ENCODE measurements around the gene CTNND1. TPM values are rescaled to one million over a fixed set of nuclear protein-coding genes. Genes with fewer than 3 reads are reported as not detected.

Gene CTNND1
- total and polyA plus RNA-seq, 10 of the 15 experiments (the other 5 are each of a cell fraction or from before 2014, with no cell fraction given): 4.7 to 70.0 (median 30.0) TPM

- TF ChIP-seq, protein P1, sequence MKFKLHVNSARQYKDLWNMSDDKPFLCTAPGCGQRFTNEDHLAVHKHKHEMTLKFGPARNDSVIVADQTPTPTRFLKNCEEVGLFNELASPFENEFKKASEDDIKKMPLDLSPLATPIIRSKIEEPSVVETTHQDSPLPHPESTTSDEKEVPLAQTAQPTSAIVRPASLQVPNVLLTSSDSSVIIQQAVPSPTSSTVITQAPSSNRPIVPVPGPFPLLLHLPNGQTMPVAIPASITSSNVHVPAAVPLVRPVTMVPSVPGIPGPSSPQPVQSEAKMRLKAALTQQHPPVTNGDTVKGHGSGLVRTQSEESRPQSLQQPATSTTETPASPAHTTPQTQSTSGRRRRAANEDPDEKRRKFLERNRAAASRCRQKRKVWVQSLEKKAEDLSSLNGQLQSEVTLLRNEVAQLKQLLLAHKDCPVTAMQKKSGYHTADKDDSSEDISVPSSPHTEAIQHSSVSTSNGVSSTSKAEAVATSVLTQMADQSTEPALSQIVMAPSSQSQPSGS (IDR thresholded peaks at IDR 0.05; ENCODE audit: low read length): 0 out of 2 replicates have a peak, but pooled peaks have one; percentile 41
- TF ChIP-seq PML (IDR thresholded peaks at IDR 0.05; ENCODE audit: low read length) (peak; percentile 94), KAT2A (conservative IDR thresholded peaks at IDR 0.05; ENCODE audit: control insufficient read depth, low read depth, low read length) (no peak), SMC3 (IDR thresholded peaks at IDR 0.05; ENCODE audit: borderline replicate concordance, low read length) (no peak), MTA3 (IDR thresholded peaks at IDR 0.05; ENCODE audit: borderline replicate concordance, low read length) (peak; percentile 30; the same call in 1 of the 2 replicates), MEF2A (IDR thresholded peaks at IDR 0.05; ENCODE audit: insufficient read depth, low read depth, low read length) (peak; percentile 83), NR2C1 (IDR thresholded peaks at IDR 0.05) (peak; percentile 82), TARDBP (IDR thresholded peaks at IDR 0.05; ENCODE audit: borderline replicate concordance) (0 out of 2 replicates have a peak, but pooled peaks have one; percentile 76), BRCA1 (IDR thresholded peaks at IDR 0.05; ENCODE audit: low read depth, low read length) (no peak), ZNF24 (IDR thresholded peaks at IDR 0.05) (no peak), SIX5 (IDR thresholded peaks at IDR 0.05; ENCODE audit: low read depth, low read length, severe bottlenecking) (peak; percentile 72), E4F1 (IDR thresholded peaks at IDR 0.05; ENCODE audit: borderline replicate concordance, partially characterized antibody) (peak; percentile 78), EED (IDR thresholded peaks at IDR 0.05; ENCODE audit: low read depth) (peak; percentile 93), BCL11A (IDR thresholded peaks at IDR 0.05; ENCODE audit: low read depth, low read length) (peak; percentile 70)
- TF ChIP-seq, protein P2, sequence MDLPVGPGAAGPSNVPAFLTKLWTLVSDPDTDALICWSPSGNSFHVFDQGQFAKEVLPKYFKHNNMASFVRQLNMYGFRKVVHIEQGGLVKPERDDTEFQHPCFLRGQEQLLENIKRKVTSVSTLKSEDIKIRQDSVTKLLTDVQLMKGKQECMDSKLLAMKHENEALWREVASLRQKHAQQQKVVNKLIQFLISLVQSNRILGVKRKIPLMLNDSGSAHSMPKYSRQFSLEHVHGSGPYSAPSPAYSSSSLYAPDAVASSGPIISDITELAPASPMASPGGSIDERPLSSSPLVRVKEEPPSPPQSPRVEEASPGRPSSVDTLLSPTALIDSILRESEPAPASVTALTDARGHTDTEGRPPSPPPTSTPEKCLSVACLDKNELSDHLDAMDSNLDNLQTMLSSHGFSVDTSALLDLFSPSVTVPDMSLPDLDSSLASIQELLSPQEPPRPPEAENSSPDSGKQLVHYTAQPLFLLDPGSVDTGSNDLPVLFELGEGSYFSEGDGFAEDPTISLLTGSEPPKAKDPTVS (IDR thresholded peaks at IDR 0.05; ENCODE audit: low read depth, low read length): 0 out of 2 replicates have a peak, but pooled peaks have one; percentile 57
- TF ChIP-seq, protein P3, sequence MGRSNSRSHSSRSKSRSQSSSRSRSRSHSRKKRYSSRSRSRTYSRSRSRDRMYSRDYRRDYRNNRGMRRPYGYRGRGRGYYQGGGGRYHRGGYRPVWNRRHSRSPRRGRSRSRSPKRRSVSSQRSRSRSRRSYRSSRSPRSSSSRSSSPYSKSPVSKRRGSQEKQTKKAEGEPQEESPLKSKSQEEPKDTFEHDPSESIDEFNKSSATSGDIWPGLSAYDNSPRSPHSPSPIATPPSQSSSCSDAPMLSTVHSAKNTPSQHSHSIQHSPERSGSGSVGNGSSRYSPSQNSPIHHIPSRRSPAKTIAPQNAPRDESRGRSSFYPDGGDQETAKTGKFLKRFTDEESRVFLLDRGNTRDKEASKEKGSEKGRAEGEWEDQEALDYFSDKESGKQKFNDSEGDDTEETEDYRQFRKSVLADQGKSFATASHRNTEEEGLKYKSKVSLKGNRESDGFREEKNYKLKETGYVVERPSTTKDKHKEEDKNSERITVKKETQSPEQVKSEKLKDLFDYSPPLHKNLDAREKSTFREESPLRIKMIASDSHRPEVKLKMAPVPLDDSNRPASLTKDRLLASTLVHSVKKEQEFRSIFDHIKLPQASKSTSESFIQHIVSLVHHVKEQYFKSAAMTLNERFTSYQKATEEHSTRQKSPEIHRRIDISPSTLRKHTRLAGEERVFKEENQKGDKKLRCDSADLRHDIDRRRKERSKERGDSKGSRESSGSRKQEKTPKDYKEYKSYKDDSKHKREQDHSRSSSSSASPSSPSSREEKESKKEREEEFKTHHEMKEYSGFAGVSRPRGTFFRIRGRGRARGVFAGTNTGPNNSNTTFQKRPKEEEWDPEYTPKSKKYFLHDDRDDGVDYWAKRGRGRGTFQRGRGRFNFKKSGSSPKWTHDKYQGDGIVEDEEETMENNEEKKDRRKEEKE (IDR thresholded peaks at IDR 0.05): peak; percentile 77; the same call in 1 of the 2 replicates
- TF ChIP-seq, protein P4, sequence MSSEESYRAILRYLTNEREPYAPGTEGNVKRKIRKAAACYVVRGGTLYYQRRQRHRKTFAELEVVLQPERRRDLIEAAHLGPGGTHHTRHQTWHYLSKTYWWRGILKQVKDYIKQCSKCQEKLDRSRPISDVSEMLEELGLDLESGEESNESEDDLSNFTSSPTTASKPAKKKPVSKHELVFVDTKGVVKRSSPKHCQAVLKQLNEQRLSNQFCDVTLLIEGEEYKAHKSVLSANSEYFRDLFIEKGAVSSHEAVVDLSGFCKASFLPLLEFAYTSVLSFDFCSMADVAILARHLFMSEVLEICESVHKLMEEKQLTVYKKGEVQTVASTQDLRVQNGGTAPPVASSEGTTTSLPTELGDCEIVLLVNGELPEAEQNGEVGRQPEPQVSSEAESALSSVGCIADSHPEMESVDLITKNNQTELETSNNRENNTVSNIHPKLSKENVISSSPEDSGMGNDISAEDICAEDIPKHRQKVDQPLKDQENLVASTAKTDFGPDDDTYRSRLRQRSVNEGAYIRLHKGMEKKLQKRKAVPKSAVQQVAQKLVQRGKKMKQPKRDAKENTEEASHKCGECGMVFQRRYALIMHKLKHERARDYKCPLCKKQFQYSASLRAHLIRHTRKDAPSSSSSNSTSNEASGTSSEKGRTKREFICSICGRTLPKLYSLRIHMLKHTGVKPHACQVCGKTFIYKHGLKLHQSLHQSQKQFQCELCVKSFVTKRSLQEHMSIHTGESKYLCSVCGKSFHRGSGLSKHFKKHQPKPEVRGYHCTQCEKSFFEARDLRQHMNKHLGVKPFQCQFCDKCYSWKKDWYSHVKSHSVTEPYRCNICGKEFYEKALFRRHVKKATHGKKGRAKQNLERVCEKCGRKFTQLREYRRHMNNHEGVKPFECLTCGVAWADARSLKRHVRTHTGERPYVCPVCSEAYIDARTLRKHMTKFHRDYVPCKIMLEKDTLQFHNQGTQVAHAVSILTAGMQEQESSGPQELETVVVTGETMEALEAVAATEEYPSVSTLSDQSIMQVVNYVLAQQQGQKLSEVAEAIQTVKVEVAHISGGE (CRISPR knock-in tag; IDR thresholded peaks at IDR 0.05): peak; percentile 95
Measured at GRCh38 chr11:57741132-57742086, 20.2 kb upstream of the CTNND1 start, which contains the start of gene SELENOH (continued).

Measured in GM12878 (cell line).